B cell (primary cell): ENCODE measurements around the gene MGAT4B. TPM values are rescaled to one million over a fixed set of nuclear protein-coding genes. Genes with fewer than 3 reads are reported as not detected.

Source experiments
- ATAC-seq: fragments of 200-7000 bp; cut with Tn5 transposase; one replicate; pipeline ENCODE4 v1.10.0; 2021; ENCODE audit warnings: low read depth, mild to moderate bottlenecking, moderate number of reproducible peaks, moderate library complexity
- CTCF ChIA-PET: fragments of 350-600 bp; sonication (Branson Sonifier 250); formaldehyde crosslinking; loops from one replicate; lab custom pipeline; 2021; ENCODE audit warnings: antibody characterized with exemption, inconsistent platforms; lab: Charles Lee
- POLR2A ChIA-PET: fragments of 350-600 bp; sonication (Branson Sonifier 250); formaldehyde crosslinking; loops from one replicate; lab custom pipeline; 2021; ENCODE audit warnings: antibody characterized with exemption; lab: Charles Lee
- DNase-seq: peaks from one replicate; pipeline ENCODE4 v3.0.0; 2013
- H2AFZ ChIP-seq: 2 replicates; pipeline ENCODE4 v1.6.1; 2012; ENCODE audit warnings: mild to moderate bottlenecking, low read depth, low read length; ENCODE audit not compliant: insufficient read depth, poor library complexity, severe bottlenecking
- H3K27ac ChIP-seq, 2 donors: 1 replicate in 1 of 2; 2 replicates in 1 of 2; pipeline ENCODE4 v1.5.1; 2012 to 2013; ENCODE audit warnings: low read length in 2 of 2, mild to moderate bottlenecking in 2 of 2, moderate library complexity in 1 of 2
- H3K27me3 ChIP-seq, 4 experiments: fragments of 200-600 bp in 1 of 4; sonication (generic) in 1 of 4; replicated peaks in 1 of 4; 1 replicate in 2 of 4; 2 replicates in 2 of 4; pipeline versions ENCODE4 v1.6.1 to v1.7.0; 2013 to 2016; ENCODE audit warnings: low read length in 3 of 4, mild to moderate bottlenecking in 2 of 4, mixed read lengths in 1 of 4, moderate library complexity in 1 of 4; ENCODE audit not compliant: insufficient read depth in 4 of 4, control insufficient read depth in 3 of 4; ENCODE audit errors: control extremely low read depth in 1 of 4
- H3K36me3 ChIP-seq, 2 experiments: replicated peaks in 1 of 2; 1 replicate in 1 of 2; 2 replicates in 1 of 2; pipeline versions ENCODE4 v1.6.1 to v1.7.1; 2013; ENCODE audit warnings: low read length in 1 of 2; ENCODE audit not compliant: insufficient read depth in 2 of 2, control insufficient read depth in 1 of 2; ENCODE audit errors: control extremely low read depth in 1 of 2, extremely low read depth in 1 of 2
- H3K4me1 ChIP-seq, 2 donors: fragments of 200-600 bp in 1 of 2; sonication (generic) in 1 of 2; 1 replicate in 1 of 2; 2 replicates in 1 of 2; pipeline versions ENCODE4 v1.5.1 to v1.6.1; 2013 to 2017; ENCODE audit warnings: low read length in 2 of 2; ENCODE audit not compliant: control insufficient read depth in 2 of 2, insufficient read depth in 2 of 2
- H3K4me2 ChIP-seq: replicated peaks from 2 replicates; pipeline ENCODE3; 2012; ENCODE audit warnings: mild to moderate bottlenecking, low read depth, low read length; ENCODE audit not compliant: poor library complexity, severe bottlenecking
- H3K4me3 ChIP-seq, 5 experiments: fragments of 200-600 bp in 1 of 5; sonication (generic) in 1 of 5; 1 replicate in 3 of 5; 2 replicates in 2 of 5; pipeline versions ENCODE4 v1.5.1 to v1.7.0; 2011 to 2016; ENCODE audit warnings: low read length in 4 of 5, mild to moderate bottlenecking in 4 of 5, low read depth in 2 of 5, control low read depth in 1 of 5, moderate library complexity in 1 of 5; ENCODE audit not compliant: insufficient read depth in 1 of 5; ENCODE audit errors: control extremely low read depth in 1 of 5, extremely low read depth in 1 of 5
- H3K79me2 ChIP-seq: fragments of 200-600 bp; sonication (generic); one replicate; pipeline ENCODE4 v1.6.0; 2016; ENCODE audit warnings: low read length; ENCODE audit not compliant: control insufficient read depth, insufficient read depth
- H3K9ac ChIP-seq: fragments of 200-600 bp; sonication (generic); 2 replicates; pipeline ENCODE4 v1.6.1; 2017; ENCODE audit warnings: mild to moderate bottlenecking, low read length, moderate library complexity
- H3K9me3 ChIP-seq, 3 donors: one replicate each; pipeline versions ENCODE4 v1.6.1 to v1.7.1; 2013; ENCODE audit warnings: low read length in 2 of 3; ENCODE audit not compliant: control insufficient read depth in 2 of 3, insufficient read depth in 1 of 3; ENCODE audit errors: control extremely low read depth in 1 of 3
- H4K20me1 ChIP-seq: 2 replicates; pipeline ENCODE4 v1.6.0; 2012; ENCODE audit warnings: mild to moderate bottlenecking, low read length; ENCODE audit not compliant: insufficient read depth, control insufficient read depth, poor library complexity, severe bottlenecking
- H3K27ac Mint-ChIP-seq: one replicate; pipeline ENCODE4 v1.8.0; 2021; ENCODE audit warnings: mixed read lengths
- H3K27me3 Mint-ChIP-seq: one replicate; pipeline ENCODE4 v1.8.0; 2021; ENCODE audit warnings: mixed read lengths
- H3K4me1 Mint-ChIP-seq: one replicate; pipeline ENCODE4 v1.8.0; 2021; ENCODE audit warnings: mixed read lengths
- H3K4me3 Mint-ChIP-seq: one replicate; pipeline ENCODE4 v1.8.0; 2021; ENCODE audit warnings: mixed read lengths
- H3K9me3 Mint-ChIP-seq: one replicate; pipeline ENCODE4 v1.8.0; 2022; ENCODE audit warnings: mixed read lengths; ENCODE audit not compliant: insufficient read depth
- CTCF ChIP-seq: fragments of 200-600 bp; IDR thresholded peaks from one replicate; pipeline ENCODE4 v1.8.0; 2022; ENCODE audit warnings: antibody characterized with exemption, mild to moderate bottlenecking
- EZH2 ChIP-seq: IDR thresholded peaks from 2 replicates; pipeline ENCODE4 v1.6.1; 2012; ENCODE audit warnings: borderline replicate concordance, low read depth, mild to moderate bottlenecking, moderate library complexity, low read length; ENCODE audit not compliant: insufficient read depth, poor library complexity, severe bottlenecking
- WGBS: methylation state at CpG from one replicate; pipeline ENCODE4 v1.1.5; 2013; ENCODE audit warnings: missing lambda C conversion rate; ENCODE audit not compliant: insufficient coverage; 5-methylcytosine and 5-hydroxymethylcytosine counted together
- intact Hi-C: fragments of 100-400 bp; cut with micrococcal nuclease; formaldehyde crosslinking; loops from one replicate; pipeline ENCODE4 v1.10.0; 2022
- polyA plus RNA-seq: library from polyadenylated mRNA; depleted of rRNA; stranded (reverse); fragments of >200 nt; gene quantifications from 2 replicates; pipeline ENCODE4 v1.2.3, GENCODE V29; 2012
- total RNA-seq, 2 donors: library from RNA; stranded (reverse); fragments of 120-200 nt in 1 of 2; gene quantifications; 1 replicate in 1 of 2; 2 replicates in 1 of 2; pipeline versions ENCODE4 v1.2.3 to v1.2.4, GENCODE V29; 2013 to 2022

The MGAT4B gene
- total and polyA plus RNA-seq, 2 donors (not counting 1 experiment from before 2014, with no cell fraction given): 105 to 165 TPM

DNA sequence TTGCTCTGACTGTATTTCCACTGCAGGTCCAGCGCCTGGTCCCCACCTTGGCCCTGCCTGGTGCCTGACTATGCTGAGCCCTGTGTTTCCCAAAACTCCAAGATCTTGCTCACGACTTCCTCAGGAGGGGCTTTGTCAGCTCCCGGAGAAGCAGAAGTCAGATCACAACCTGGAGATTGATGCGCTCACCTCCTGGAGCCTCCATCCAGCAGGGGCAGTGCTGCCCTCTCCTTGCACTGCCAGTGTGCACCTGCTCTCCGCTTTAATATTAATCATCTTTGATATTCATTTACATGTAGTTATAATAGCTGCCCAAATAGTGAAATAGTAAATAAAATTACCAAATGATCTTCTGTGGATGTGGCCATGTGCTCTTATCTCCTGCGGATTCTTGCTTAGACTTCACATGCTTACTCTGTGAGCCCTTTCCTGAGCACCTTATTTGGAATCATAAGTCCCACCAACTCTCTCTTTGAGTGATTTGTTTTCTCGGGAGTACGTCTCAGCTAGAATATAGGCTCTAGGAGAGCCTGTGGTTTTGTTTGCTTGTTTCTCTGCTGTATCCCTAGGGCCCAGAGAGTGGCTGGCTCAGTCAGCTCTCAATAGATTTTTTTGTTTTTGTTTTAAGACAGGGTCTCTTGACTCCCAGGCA is 56.7 kb downstream of the MGAT4B start:
- ChIA-PET POLR2A (no interaction called here), CTCF (interaction anchor here (1.5 kb wide), 1 partner anchor 13 kb away, joined by 7 read pairs; no protein-coding TSS in a partner anchor)
- H3K27me3 Mint-ChIP-seq: no peaks in the 10 kb centered on the region
- Histone ChIP-seq H3K27me3 (no peaks in the 10 kb centered on the region), H3K4me2 (no peak overlapping the region), H3K9ac (no peak overlapping the region), H3K4me1 (peaks cover 0 to 7% of the 10 kb centered on the region in 2 donors), H3K4me3 (no peak overlapping the region), H3K36me3 (peaks cover 2 to 3% of the 10 kb centered on the region in 2 experiments), H3K27ac (no peak overlapping the region), H4K20me1 (peaks cover 83% of the 10 kb centered on the region), H3K9me3 (no peaks in the 10 kb centered on the region), H2AFZ (no peak overlapping the region), H3K79me2 (peaks cover 97% of the 10 kb centered on the region)
- no peaks in the 10 kb centered on the region for H3K9me3 Mint-ChIP-seq
- peaks cover 35% of the 10 kb centered on the region for H3K4me1 Mint-ChIP-seq
- intact Hi-C loops: no loop called here
- no peak overlapping the region for H3K4me3 Mint-ChIP-seq
- DNase-seq (no peak), ATAC-seq (no peak)
- H3K27ac Mint-ChIP-seq: no peak overlapping the region
- TF ChIP-seq EZH2: no peak
- no peak for TF ChIP-seq CTCF
- 98% methylated on average over 5 of the region's 8 CpGs for WGBS

DNA sequence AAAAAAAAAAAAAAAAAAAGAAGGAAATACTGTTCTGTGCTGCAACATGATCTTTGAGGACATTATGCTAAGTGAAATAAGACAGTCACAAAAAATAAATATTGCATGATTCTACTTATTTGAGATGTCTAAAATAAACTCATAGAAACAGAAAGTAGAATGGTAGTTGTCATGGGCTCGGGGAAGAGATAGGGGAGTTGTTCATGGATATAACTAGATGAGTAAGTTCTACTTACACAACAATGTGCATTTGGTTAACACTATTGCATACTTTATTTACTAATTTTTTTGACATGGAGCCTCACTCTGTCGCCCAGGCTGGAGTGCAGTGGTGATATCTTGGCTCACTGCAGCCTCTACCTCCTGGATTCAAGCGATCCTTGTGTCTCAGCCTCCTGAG is 58.9 kb downstream of the MGAT4B start:
- no peaks in the 10 kb centered on the region for H3K9me3 Mint-ChIP-seq
- no peak for TF ChIP-seq CTCF
- TF ChIP-seq EZH2: no peak
- H4K20me1 ChIP-seq: peaks cover 69% of the 10 kb centered on the region
- H3K79me2 ChIP-seq: peaks cover 97% of the 10 kb centered on the region
- WGBS: 100% methylated on average over 2 of the region's 3 CpGs
- H2AFZ ChIP-seq: no peak overlapping the region
- H3K27me3 Mint-ChIP-seq: no peaks in the 10 kb centered on the region
- H3K4me3 Mint-ChIP-seq: no peak overlapping the region
- H3K36me3 ChIP-seq: peaks cover 2 to 3% of the 10 kb centered on the region in 2 experiments
- no peak overlapping the region for H3K27ac ChIP-seq
- H3K4me2 ChIP-seq: no peak overlapping the region
- no peaks in the 10 kb centered on the region for H3K4me1 ChIP-seq
- CTCF ChIA-PET: no interaction called here
- no peak for DNase-seq
- intact Hi-C loops: no loop called here
- no peak for ATAC-seq
- no peak overlapping the region for H3K4me3 ChIP-seq
- POLR2A ChIA-PET: no interaction called here
- peaks cover 19% of the 10 kb centered on the region for H3K4me1 Mint-ChIP-seq
- H3K27me3 ChIP-seq: no peaks in the 10 kb centered on the region
- H3K9me3 ChIP-seq: no peaks in the 10 kb centered on the region
- no peak overlapping the region for H3K27ac Mint-ChIP-seq
- no peak overlapping the region for H3K9ac ChIP-seq
